ENCODE measurements around the gene PTPRN2.

GRCh38 chr7:158126661-158127060 lies 461.0 kb downstream of the PTPRN2 start:
- TF ChIP-seq TAF1 (IDR thresholded peaks at IDR 0.05; ENCODE audit: borderline replicate concordance, low read depth, low read length), result no peak
- no peak for TF ChIP-seq EP300 (IDR thresholded peaks at IDR 0.05; ENCODE audit: borderline replicate concordance in 1 of 2, low read depth in 1 of 2, low read length in 1 of 2)
- TF ChIP-seq CTCF (IDR thresholded peaks at IDR 0.05), result no peak
- no peak for TF ChIP-seq NRF1 (IDR thresholded peaks at IDR 0.05; ENCODE audit: low read depth, low read length)
- no peak for TF ChIP-seq SMC3 (IDR thresholded peaks at IDR 0.05; ENCODE audit: low read depth, low read length)
- no peak for TF ChIP-seq RAD21 (IDR thresholded peaks at IDR 0.05; ENCODE audit: low read length)
- TF ChIP-seq FOXM1 (IDR thresholded peaks at IDR 0.05; ENCODE audit: low read depth), result no peak
- TF ChIP-seq RCOR1 (IDR thresholded peaks at IDR 0.05; ENCODE audit: low read length), result no peak
- TF ChIP-seq RXRA (IDR thresholded peaks at IDR 0.05; ENCODE audit: borderline replicate concordance, low read depth), result no peak
- TF ChIP-seq CHD2 (IDR thresholded peaks at IDR 0.05; ENCODE audit: low read length, partially characterized antibody), result no peak
- no peak for TF ChIP-seq YY1 (IDR thresholded peaks at IDR 0.05; ENCODE audit: low read depth)
